GM21447 (cell line): ENCODE data around the gene VOPP1.
A peak's percentile ranks its signal among the peaks of the same experiment; 100 is the strongest.
"Not testable (repeated sequence)": the region's sequence is repeated elsewhere in the genome, so short reads cannot be mapped to it uniquely, and the experiment has no call there.

Experiments used
- ATAC-seq: cut with Tn5 transposase; IDR thresholded peaks from one replicate; pipeline ENCODE4 v1.9.1; 2021; ENCODE audit not compliant: unreplicated experiment

Gene VOPP1, protein sequence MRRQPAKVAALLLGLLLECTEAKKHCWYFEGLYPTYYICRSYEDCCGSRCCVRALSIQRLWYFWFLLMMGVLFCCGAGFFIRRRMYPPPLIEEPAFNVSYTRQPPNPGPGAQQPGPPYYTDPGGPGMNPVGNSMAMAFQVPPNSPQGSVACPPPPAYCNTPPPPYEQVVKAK

DNA sequence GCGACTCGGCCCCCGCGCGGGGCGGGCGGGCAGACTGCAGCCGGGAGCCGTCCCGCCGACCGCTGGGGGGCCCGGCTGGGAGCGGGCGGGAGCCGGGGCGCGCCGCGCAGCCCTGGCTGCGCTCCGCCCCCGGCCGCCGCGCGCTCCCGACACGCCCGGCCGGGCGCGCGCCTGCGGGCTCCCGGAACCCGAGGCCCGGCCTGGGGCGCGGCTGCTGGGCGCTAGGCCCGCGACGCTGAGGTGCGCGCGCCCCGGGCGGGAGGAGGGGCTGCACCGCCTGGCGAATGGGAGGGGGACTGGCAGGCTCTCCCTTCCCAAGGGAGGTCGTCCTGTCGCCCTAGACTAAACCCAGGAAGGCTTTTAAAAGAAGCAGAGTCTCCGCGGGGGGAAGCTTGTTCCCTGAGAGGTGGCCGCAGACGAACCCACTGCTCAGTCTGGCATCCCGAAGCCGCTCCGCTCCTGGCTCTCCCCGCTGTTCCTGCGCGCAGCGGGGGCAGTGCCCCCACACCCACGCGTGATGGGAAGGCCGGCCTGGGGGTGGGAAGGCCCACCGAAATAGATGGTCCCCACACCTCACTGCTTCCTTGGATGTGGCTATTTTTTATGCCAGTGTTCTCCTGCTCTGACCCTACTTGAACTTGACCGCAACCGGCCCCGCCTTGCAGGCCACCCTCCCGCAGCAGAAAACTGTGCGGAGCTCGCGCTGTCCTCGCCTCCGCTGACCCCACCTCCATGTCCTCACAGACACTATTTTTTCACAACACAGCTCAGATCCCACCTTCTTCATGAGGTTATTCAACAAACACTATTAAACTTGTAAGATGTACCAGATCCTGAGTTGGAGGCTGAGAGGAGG, at the start of gene VOPP1:
Gene VOPP1, minus strand, starts transcription at position 125 of the 856 bp plus-strand sequence. CDS start 178 bp downstream, outside the sequence.
- peak; percentile 22 for ATAC-seq

DNA sequence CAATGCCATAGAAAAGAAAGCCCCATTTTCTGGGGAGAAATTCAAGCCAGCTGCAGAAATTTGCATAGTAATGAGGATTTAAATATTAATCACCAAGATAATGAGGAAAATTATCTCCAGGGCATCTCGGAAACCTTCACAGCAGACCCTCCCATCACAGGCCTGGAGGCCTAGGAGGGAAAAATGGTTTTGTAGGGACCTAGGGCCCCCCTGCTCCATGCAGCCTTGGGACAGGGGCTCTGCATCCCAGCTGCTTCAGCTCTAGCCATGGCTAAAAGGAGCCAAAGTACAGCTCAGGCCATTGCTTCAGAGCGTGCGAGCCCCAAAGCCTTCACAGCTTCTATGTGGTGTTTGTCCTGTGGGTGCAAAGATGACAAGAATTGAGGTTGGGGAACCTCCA, 46.6 kb upstream of the VOPP1 start:
- ATAC-seq = no peak

DNA sequence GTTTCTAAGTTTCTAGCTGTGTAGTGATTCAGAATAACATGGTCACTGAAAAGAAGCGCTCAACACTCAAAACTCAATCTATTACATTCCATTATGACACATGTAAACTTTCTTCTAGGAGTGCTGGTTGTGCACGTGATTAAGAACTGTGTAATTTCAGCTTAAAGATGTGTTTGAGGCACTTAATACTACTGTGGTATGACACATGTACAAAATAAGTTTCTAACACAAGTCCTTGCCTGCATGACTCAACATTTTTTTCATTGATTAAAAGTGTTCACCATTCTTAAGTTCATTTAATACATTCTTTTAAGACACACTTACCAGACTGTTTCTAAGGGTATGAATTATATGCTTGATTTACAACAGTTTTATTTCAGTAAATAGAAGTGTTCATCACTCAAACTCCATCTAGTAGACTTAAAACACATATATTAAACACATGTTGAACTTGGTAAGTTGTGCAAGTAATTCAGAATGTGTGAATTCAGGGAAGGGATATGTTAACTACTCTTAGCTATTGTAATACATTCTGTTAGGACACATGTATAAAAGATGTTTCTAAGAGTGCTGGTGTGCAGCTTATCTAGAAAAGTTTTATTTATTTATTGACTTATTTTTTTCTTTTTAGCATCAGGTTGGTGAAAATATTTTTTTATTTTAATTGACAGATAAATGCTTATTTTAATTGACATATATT, 42.2 kb upstream of the VOPP1 start:
- not testable (repeated sequence) for ATAC-seq

DNA sequence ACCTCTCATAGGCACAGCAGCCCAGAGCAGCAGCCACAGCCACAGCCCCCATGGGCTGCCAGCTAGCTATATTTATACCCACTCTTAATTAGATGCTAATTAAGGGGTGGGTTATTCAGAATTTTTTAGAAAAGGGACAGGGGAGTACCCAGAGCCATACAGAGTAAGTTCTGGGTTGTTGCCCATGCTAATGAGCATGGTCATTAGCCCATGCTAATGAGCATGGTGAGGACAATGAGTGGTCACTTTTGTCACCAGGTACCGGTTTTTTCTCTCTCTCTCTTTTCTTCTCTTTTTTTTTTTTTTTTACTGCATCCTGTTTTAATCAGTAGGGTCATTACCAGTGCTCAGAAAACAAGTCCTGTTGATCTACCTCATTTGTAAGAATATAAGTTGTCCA, 37.4 kb upstream of the VOPP1 start:
- ATAC-seq = not testable (repeated sequence)

DNA sequence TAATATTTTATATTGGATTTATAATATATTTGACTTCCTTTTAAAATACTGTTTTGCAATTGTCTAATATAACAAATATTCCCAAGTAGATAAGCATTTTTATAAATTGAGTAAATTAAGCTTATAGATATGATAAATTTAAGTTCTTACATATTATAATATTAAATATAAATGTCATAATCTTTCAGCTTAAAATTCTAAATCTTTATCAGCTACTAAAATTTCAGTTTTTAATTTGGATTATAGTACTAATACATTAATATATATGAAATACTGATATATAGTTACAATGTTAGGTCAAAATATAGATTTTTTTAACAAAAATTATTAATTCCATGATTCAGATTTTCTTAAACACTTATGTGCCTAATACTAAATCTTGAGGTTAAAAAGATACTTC, 33.4 kb upstream of the VOPP1 start:
- not testable (repeated sequence) for ATAC-seq

DNA sequence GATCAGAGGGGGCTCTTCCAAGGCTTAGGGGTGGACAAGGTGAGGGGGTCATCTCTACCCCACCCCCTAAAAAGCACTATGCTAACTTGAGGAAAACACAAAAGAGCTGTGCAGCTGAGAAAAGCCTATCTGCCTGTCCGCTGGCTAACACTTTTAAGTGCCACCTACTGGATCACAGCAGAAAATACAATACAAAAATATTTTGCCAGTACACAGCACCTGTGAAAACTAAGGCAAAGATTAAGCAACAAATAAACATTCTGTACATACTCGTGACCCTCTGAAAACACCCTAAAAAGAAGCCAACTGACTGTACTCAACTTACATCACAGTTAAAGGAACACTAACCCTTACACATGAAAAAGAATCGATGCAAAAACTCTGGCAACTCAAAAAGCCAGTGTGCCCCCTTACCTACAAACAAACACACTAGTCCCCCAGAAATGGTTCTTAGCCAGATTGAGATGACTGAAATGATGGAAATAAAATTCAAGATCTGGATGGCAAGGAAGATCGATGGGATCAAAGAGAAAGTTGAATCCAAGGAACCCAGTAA, 25.7 kb upstream of the VOPP1 start:
- peak; percentile 60 for ATAC-seq

DNA sequence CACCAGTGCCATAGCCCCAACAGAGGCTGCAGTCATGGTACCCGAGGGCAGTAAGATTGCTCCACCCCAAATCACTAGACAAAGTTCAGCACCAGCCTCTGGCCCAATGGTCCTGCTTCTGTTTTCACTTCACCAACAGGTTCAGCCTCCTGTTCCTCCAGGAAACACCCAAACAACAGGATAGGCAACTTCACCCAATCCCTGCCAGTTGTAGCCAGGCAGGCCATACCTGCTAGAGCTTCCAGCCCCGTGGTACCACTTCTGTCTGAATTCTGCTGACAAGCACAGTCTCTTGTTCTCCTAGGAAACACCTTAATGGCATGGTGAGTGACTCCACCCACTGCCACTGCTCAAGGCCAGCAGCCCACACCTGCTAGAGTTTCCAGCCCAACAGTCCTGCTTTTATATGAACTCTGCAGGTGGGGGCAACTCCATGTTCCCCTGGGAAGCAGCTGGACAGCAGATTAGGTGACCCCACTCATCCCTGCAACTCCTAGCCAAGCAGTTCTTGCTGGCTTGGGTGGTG, 25.0 kb upstream of the VOPP1 start:
- not testable (repeated sequence) for ATAC-seq

DNA sequence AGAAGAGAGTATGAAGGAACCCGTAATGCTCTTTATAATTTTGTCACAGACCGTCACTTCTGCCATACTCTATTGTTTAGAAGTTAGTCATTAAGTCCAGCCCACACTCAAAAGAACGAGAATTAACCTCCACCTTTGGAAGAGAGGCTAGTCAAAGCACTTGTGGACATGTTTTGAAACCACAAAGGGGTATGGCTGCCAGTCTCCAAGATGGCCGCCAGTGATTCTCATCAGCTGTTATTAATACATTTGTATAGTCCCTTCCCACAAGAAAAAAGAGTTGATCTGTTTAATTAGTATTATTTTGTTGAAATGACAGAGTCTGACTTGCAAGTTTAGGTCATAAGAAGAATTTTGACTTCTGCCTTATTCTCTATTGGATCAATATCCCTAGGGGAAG, 23.2 kb upstream of the VOPP1 start:
- ATAC-seq = no peak

DNA sequence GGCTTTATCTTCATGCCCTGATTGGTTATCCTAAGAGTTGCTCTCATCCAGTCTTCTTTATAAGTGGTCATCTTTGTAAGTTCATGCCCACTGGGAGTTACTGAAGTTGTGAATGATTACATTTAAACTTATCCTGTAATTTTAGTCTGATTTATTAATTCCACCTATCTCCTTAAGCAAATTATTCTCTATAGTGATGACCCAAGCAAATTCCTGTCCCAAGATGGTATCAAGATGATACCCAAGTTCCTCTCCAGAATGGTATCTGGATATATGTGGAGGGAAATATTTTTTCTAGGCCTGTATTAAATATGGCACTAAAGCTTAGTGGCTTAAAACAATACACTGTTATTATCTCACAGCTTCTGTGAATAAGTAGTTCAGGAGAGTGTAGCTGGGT, 22.6 kb upstream of the VOPP1 start:
- no peak for ATAC-seq

DNA sequence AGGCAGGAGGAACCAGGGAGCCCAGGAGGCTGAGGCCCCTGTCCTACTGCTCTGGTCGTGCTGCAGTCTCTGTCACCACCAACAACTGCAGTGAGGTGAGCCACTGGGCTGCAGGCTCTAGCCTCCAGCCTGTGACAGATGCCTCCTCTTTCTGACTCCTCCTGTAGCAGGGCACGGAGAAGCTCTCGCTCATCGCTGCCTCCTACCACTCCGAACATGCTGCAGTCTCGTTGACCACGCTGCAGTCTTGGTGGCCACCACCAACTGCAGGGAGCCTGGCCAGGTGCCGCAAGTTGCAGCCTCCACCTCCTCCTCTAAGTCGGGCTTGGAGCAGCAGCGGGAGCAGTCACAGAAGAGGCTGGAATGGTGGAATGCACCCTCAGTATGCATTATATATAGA, 22.1 kb upstream of the VOPP1 start:
- ATAC-seq = no peak

DNA sequence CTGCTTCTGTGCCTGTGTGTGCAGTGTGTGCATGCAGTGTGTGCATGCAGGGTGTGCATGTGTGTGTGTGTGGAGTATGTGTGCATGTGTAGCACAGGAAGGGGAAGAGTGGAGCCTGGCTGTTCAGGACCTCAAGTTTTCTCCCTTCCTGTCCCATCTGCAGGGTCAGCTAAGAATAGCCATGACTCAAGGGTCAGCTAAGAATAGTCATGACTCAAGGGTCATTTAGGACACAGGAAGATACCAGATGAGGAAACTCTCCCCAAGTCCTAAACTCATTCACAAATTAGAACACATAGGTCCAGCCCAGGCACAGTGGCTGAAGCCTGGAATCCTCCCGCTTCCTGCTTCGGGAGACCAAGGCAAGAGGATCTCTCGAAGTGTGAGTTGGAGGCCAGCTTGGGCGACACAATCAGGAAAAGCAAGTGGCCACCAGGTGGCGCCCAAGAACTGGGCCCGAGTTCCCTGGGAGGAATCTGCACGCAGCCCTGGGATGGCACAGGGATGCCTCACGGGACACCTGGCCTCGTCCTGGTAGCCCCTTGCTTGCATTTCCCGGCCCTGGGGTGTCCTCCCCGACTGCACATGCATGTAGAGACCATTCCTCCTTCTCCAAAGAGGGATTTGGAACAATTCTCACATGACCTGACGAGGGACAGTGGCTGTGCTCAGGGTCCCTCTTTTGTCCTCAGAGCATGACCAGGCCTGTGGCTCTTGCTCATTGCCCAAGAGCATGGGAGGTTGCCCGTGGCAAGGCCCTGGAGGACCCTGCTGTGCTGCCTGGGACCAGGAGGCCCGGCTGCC, 21.4 kb upstream of the VOPP1 start:
- peak; percentile 51 for ATAC-seq

DNA sequence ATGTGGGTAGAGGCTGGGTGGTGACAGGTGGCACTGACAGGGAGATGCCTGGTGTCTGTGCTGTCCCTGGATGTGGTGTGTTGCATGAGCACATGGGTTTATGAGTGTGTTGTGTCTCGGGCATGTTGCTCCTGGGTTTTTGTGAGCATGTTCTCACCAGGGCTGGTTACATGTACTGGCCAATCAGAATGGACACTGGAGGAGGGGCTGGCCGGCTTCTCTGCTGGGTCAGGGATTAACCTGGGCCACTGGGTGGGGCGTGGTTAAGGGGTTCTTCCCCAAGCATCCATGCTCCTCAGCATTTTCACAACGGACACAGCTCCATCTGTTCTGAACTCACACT, 20.8 kb upstream of the VOPP1 start:
- no peak for ATAC-seq

DNA sequence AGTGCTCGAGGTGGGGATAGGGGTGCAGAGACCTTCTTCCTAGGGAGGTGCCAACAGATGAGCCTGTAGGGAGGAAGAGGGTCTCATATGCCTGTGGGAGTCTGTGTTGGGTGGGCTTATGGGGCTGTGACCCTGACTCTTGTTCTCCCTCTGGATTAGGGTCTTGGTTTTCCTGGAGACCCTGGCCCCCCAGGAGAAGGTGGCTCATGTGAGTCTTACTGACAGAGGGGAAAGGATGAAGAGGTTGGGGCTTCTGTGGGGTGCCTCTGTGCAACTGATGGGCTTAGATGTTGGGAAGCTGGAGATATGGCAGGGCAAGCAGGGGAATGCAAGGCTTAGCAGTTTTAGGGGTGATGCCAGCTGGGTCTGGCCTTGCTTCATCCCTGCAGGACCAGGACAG, 20.2 kb upstream of the VOPP1 start:
- no peak for ATAC-seq

DNA sequence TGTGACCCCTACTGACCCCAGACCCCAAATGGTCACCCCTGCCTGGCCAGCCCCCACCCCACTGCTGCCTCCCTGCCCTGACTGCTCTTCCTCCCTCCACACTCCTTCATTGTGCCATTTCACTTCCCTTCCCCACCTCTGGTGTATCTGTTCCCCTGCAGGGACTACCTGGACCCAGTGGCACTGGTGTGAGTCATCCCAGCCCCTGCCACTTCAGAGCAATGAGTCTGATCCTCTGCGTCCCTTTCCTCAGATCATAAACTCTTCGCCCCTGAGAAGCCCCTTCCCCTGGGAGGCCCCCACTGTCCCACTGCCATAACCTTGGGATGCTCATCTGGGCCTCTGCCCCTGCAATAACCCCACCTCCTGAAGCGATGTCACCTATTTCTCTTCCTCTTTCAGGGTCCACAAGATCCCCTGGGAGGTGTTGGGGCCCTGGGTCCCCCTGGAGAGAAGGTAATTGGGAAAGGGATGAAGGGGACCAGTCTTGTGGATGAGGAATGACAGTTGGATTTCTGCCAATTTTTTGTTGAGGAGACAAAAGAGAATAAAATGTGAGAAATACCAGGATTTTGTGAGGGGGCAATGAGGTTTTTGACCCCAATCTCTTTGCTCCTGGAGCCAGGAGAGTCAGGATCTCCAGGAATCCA, 19.1 kb upstream of the VOPP1 start:
- no peak for ATAC-seq

DNA sequence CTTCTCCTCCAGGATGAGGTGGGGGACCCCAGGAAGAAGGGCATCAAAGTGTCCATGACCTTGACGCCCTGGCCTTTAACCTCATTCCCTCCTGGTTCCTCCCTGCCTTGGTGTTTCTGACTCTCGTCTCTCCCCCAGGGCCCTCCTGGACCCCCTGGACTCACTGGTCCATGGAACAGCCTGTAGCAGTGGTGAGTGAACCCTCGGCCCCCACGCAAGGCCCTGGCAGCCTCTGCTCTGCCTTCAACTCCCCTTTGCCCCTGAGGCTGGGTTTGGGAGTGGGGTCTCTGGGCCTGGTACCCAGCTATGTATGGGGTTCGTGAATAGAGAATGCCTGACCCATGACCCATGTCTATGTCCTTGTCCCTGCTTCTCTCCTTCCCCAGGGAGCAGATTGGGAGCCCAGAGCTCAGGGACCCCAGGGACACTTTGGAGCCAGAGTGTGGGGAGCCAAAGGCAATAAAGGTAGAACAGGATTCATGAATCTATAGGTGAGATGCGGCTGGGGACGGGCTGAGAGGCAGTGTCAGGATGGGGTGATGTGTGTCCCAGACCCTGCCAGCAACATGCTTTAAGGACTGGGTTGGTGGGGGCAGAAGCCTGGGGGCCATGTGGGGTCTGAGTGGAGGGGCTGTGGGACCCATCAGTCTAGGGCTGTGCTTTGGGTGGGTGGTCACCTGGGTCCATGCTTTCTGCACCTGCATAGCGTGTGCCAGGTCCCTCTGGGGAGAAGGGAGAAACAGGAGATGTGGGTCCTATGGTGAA, 18.4 kb upstream of the VOPP1 start:
- no peak for ATAC-seq

DNA sequence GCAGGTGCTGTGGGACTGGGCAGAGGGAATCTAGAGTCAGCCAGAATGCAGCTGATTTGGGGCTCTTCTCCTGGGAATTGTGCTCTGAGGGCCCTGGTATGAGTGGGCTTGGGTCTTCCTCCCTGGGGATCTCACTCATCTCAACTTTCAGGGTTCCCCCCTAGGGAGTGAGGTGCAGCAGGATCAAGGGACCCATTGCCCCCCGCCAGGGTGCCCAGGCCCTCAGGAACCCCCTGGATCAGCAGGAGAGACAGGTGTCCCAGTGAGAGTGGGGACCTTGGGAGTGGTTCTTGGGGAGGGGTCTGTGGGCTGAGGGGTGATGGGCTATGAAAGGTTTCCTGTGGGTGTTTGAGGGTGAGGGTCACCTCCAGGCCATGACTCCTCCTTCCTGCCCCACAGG, 17.6 kb upstream of the VOPP1 start:
- ATAC-seq = no peak

DNA sequence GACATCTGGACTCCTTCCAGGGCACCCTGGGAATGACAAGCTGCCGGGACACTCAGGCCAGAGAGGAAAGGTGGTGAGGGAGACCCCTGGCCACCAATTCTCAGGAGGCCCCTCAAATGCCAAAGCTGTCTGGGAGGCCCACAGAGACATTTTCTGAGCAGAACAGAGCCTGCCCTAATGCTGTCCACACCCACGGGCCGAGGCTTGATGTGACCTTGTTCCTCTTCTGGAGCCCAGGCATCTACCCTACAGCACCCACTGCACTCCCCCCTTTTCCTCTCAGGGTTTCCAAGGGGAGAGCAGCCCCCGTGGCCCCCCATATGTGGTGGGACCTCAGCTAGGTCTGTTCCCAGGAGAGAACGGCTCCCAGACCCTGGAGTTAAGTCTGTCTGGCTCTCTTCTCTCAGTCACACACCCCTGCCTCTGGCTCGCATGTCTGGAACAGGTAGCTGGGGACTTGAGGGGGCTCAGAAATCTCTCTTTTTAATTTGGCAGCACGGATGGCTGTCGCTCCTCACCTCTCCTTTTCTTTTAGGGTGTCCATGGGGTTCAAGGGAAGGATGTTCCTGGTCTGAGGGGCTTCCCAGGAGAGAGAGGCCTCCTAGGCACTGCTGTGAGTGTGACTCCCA, 16.8 kb upstream of the VOPP1 start:
- ATAC-seq = no peak

DNA sequence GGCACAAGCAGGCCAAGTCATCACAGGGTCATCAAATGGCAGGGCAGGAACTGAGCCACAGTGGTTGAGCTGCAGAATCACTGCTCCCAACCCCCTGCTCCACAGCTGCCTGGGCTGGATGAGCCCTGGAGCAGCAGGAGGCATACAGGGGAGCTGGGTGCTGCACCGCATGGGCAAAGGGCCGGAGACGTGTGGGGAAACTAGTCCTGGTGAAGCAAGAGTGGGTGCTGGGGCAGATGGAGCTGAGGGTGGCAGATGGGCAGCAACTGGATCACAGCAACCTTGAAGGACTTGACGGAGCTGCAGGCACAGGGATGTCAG, 16.0 kb upstream of the VOPP1 start:
- no peak for ATAC-seq

DNA sequence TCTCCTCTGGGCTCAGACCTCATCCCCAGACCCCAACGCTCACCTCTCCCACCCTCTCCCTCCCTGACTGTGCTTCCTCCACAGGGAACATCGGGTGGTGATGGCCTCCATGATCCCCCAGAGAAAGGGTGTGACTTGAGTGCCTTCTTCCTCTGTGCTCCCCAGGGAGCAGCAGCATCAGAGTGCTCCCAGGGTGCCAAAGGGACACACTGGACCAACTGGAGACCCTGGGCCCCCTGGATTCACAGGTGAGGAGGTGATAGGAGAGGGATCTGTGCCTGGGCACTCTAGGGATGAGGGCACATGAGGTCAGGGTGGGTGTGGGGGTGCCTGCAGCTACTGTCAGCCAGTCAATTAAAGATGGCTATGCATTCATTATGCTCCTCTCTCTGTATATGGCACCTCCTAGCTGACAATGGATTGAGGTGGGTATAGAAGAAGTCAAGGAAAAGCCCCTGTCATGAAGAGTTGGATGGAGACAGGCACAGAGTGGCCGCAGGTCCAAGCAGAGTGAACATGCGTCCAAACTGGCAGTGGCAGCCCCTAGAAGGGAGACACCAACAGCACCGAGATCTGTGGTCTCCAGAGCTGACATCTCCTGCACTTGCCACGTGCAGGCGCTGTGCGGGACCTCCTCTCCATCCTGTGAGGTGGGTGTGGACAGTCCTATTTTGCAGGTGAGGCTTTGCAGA, 15.5 kb upstream of the VOPP1 start:
- no peak for ATAC-seq
